Smooth muscle cell (in vitro differentiated cells): Measurements from ENCODE around the gene EGFR. TPM values are rescaled to one million over a fixed set of nuclear protein-coding genes. Genes with fewer than 3 reads are reported as not detected.
A peak's percentile ranks its signal among the peaks of the same experiment; 100 is the strongest.

Source experiments
- DNase-seq: peaks from one replicate; lab custom pipeline; 2025; ENCODE audit not compliant: unreplicated experiment; lab: John Stamatoyannopoulos, UW
- H2AFZ ChIP-seq: fragments of 200-600 bp; sonication (generic); 2 replicates; pipeline ENCODE4 v1.6.0; 2016; ENCODE audit warnings: antibody characterized with exemption, low read depth, mild to moderate bottlenecking
- H3F3A ChIP-seq: fragments of 200-600 bp; sonication (generic); 2 replicates; pipeline ENCODE4 v1.6.0; 2017; ENCODE audit warnings: antibody characterized with exemption, low read depth
- H3K27ac ChIP-seq: fragments of 200-600 bp; sonication (generic); 2 replicates; pipeline ENCODE4 v1.5.1; 2016; ENCODE audit warnings: low read depth, mild to moderate bottlenecking
- H3K27me3 ChIP-seq: fragments of 200-600 bp; sonication (generic); 2 replicates; pipeline ENCODE4 v1.6.1; 2016; ENCODE audit warnings: low read depth, mild to moderate bottlenecking
- H3K36me3 ChIP-seq: fragments of 200-600 bp; sonication (generic); 2 replicates; pipeline ENCODE4 v1.5.1; 2016; ENCODE audit warnings: low read depth
- H3K4me1 ChIP-seq: fragments of 200-600 bp; sonication (generic); 2 replicates; pipeline ENCODE4 v1.5.1; 2016; ENCODE audit warnings: low read depth
- H3K4me2 ChIP-seq: fragments of 200-600 bp; sonication (generic); 2 replicates; pipeline ENCODE4 v1.6.0; 2016; ENCODE audit warnings: mild to moderate bottlenecking
- H3K4me3 ChIP-seq: fragments of 200-600 bp; sonication (generic); 2 replicates; pipeline ENCODE4 v1.5.1; 2016; ENCODE audit warnings: mild to moderate bottlenecking
- H3K79me2 ChIP-seq: fragments of 200-600 bp; sonication (generic); 2 replicates; pipeline ENCODE4 v1.6.0; 2016; ENCODE audit warnings: low read depth, mild to moderate bottlenecking
- H3K9ac ChIP-seq: fragments of 200-600 bp; sonication (generic); 2 replicates; pipeline ENCODE4 v1.6.0; 2016; ENCODE audit warnings: low read depth
- H3K9me3 ChIP-seq: fragments of 200-600 bp; sonication (generic); replicated peaks from 2 replicates; pipeline ENCODE4 v1.5.1; 2016; ENCODE audit warnings: low read depth
- H4K20me1 ChIP-seq: fragments of 200-600 bp; sonication (generic); 2 replicates; pipeline ENCODE4 v1.6.0; 2016; ENCODE audit warnings: low read depth
- WGBS: methylation state at CpG from one replicate; pipeline ENCODE4 v1.1.7; 2016; ENCODE audit warnings: low lambda C conversion rate; 5-methylcytosine and 5-hydroxymethylcytosine counted together
- polyA plus RNA-seq: library from polyadenylated mRNA; unstranded; fragments of >200 nt; fragmentation: Nextera tagmentation; extraction: Ambion mirVana; gene quantifications from 2 replicates; pipeline ENCODE4 v1.2.1, GENCODE V29; 2016
- total RNA-seq: library from RNA; depleted of rRNA; stranded (reverse); fragments of >200 nt; gene quantifications from 2 replicates; pipeline ENCODE4 v1.2.3, GENCODE V29; 2014
- TF ChIP-seq, protein P1 (sequence below): fragments of 200-600 bp; sonication (generic); IDR thresholded peaks from 2 replicates; pipeline ENCODE4 v1.5.1; 2017; ENCODE audit warnings: borderline replicate concordance, mild to moderate bottlenecking, antibody characterized with exemption; ENCODE audit not compliant: insufficient read depth, poor library complexity, severe bottlenecking

The EGFR gene
- total and polyA plus RNA-seq, 2 experiments from 2014 or later = 9.0 to 31.1 TPM

- Histone ChIP-seq H3K9me3 (no peaks in the 10 kb centered on the region), H3K27ac (no peak overlapping the region), H4K20me1 (peaks cover 13% of the 10 kb centered on the region), H3K4me3 (no peak overlapping the region), H3K79me2 (peaks cover 15% of the 10 kb centered on the region), H3K27me3 (peaks cover 11% of the 10 kb centered on the region), H3K9ac (no peak overlapping the region), H3F3A (no peaks in the 10 kb centered on the region), H2AFZ (no peak overlapping the region), H3K4me1 (no peaks in the 10 kb centered on the region), H3K4me2 (no peak overlapping the region), H3K36me3 (no peaks in the 10 kb centered on the region)
- TF ChIP-seq, protein P1, sequence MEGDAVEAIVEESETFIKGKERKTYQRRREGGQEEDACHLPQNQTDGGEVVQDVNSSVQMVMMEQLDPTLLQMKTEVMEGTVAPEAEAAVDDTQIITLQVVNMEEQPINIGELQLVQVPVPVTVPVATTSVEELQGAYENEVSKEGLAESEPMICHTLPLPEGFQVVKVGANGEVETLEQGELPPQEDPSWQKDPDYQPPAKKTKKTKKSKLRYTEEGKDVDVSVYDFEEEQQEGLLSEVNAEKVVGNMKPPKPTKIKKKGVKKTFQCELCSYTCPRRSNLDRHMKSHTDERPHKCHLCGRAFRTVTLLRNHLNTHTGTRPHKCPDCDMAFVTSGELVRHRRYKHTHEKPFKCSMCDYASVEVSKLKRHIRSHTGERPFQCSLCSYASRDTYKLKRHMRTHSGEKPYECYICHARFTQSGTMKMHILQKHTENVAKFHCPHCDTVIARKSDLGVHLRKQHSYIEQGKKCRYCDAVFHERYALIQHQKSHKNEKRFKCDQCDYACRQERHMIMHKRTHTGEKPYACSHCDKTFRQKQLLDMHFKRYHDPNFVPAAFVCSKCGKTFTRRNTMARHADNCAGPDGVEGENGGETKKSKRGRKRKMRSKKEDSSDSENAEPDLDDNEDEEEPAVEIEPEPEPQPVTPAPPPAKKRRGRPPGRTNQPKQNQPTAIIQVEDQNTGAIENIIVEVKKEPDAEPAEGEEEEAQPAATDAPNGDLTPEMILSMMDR = no peak
- no peak for DNase-seq
- 91% methylated on average over 5 of the region's 5 CpGs for WGBS
These were observed 2.6 kb upstream of the EGFR start for GRCh38 chr7:55016061-55016745.

DNA sequence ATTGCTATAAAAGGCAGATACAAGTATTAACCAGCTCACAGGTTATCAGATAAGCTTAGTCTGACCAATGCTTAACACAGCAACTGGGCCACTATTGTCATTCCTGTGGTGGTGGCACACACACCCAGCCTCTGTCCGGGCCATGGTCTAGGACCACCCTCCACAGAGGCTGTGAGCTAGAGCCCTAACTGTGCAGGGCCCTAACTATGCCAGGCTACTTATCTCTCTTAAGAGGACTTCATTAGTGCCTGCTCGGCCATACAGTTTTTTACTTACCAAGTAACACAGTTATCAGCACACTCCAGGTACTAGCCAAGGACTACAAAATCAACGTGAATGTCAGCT is 2.1 kb upstream of the EGFR start:
- Histone ChIP-seq H3K9me3 (no peaks in the 10 kb centered on the region), H3K27ac (no peak overlapping the region), H2AFZ (no peak overlapping the region), H3F3A (no peaks in the 10 kb centered on the region), H3K79me2 (peaks cover 21% of the 10 kb centered on the region), H4K20me1 (peaks cover 18% of the 10 kb centered on the region), H3K4me3 (no peak overlapping the region), H3K36me3 (no peaks in the 10 kb centered on the region), H3K4me2 (no peak overlapping the region), H3K27me3 (peaks cover 11% of the 10 kb centered on the region), H3K4me1 (no peaks in the 10 kb centered on the region), H3K9ac (no peak overlapping the region)
- DNase-seq = no peak
- TF ChIP-seq, protein P1 = no peak
- 90% methylated on average over 3 of the region's 3 CpGs for WGBS

- WGBS = 87% methylated on average over 6 of the region's 6 CpGs
- Histone ChIP-seq H3K79me2 (peaks cover 32% of the 10 kb centered on the region), H4K20me1 (peaks cover 27% of the 10 kb centered on the region), H2AFZ (peak overlapping the region; percentile 88), H3K9me3 (no peaks in the 10 kb centered on the region), H3K4me1 (no peaks in the 10 kb centered on the region), H3K27ac (no peak overlapping the region), H3F3A (no peaks in the 10 kb centered on the region), H3K4me3 (peak overlapping the region; percentile 89), H3K9ac (no peak overlapping the region), H3K27me3 (peaks cover 11% of the 10 kb centered on the region), H3K4me2 (peak overlapping the region; percentile 95), H3K36me3 (no peaks in the 10 kb centered on the region)
- DNase-seq = no peak
- TF ChIP-seq, protein P1 = no peak
These were observed 976 bp upstream of the EGFR start for GRCh38 chr7:55017841-55018240.

DNA sequence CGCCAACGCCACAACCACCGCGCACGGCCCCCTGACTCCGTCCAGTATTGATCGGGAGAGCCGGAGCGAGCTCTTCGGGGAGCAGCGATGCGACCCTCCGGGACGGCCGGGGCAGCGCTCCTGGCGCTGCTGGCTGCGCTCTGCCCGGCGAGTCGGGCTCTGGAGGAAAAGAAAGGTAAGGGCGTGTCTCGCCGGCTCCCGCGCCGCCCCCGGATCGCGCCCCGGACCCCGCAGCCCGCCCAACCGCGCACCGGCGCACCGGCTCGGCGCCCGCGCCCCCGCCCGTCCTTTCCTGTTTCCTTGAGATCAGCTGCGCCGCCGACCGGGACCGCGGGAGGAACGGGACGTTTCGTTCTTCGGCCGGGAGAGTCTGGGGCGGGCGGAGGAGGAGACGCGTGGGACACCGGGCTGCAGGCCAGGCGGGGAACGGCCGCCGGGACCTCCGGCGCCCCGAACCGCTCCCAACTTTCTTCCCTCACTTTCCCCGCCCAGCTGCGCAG is 424 bp downstream of the EGFR start:
- 3% methylated on average over 40 of the region's 70 CpGs for WGBS
- H3K4me2 ChIP-seq = peak overlapping the region; percentile 95

More for the DNA sequence above, 424 bp downstream of the EGFR start:
- Histone ChIP-seq H3K27me3 (peaks cover 11% of the 10 kb centered on the region), H3F3A (no peaks in the 10 kb centered on the region), H4K20me1 (peaks cover 37% of the 10 kb centered on the region), H3K36me3 (no peaks in the 10 kb centered on the region), H3K79me2 (peaks cover 41% of the 10 kb centered on the region), H2AFZ (peak overlapping the region; percentile 88), H3K9ac (peak overlapping the region; percentile 72), H3K27ac (peak overlapping the region; percentile 41), H3K4me1 (no peaks in the 10 kb centered on the region), H3K4me3 (peak overlapping the region; percentile 89), H3K9me3 (no peaks in the 10 kb centered on the region)
- TF ChIP-seq, protein P1 = no peak
- DNase-seq = no peak
